ENCODE data around the gene RYR1.
"Not testable (repeated sequence)": the region's sequence is repeated elsewhere in the genome, so short reads cannot be mapped to it uniquely, and the experiment has no call there.

RYR1 gene

DNA sequence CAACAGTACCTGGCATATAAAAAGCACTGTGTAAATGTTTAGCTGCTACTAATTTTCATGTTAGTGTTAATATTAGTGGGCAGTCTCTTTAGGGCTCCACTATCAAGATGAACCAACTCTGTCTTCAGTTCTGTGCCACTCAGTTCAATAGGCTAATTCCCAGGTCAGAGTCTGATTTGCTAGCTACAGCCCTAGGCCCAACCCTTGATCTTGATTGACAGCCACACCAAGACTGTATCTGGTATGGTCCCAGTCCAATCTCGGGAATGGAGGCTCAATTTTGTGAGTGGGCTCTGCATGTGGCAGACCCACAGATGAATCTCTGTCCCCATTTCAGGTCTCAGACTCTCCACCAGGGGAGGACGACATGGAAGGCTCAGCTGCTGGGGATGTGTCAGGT, 138.2 kb downstream of the RYR1 start:
- DNase-seq: no peak

DNA sequence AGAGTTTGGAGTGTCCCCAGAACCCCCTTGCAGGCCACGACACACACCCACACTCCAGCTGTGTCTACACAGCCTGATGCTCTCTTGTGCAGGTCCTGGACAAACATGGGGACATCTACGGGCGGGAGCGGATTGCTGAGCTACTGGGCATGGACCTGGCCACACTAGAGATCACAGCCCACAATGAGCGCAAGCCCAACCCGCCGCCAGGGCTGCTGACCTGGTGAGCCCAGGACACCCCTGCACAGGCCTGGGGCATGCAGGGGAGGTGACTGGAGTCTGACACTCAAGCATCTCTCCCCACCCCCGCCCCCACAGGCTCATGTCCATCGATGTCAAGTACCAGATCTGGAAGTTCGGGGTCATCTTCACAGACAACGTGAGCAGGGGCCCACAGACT, 144.3 kb downstream of the RYR1 start:
- DNase-seq: no peak

DNA sequence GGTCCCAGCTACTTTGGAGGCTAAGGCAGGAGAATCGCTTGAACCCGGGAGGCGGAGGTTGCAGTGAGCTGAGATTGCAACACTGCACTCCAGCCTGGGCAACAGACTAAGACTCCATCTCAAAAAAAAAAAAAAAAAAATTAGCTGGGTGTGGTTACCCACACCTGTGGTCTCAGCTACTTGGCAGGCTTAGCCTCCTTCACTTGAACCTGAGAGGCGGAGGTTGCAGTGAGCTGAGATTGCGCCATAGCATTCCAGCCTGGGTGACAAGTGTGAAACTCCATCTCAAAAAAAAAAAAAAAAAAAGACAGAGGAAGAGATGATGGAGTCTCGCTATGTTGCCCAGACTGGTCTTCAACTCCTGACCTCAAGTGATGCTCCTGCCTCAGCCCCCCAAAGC, 145.8 kb downstream of the RYR1 start:
- DNase-seq: not testable (repeated sequence)

DNA sequence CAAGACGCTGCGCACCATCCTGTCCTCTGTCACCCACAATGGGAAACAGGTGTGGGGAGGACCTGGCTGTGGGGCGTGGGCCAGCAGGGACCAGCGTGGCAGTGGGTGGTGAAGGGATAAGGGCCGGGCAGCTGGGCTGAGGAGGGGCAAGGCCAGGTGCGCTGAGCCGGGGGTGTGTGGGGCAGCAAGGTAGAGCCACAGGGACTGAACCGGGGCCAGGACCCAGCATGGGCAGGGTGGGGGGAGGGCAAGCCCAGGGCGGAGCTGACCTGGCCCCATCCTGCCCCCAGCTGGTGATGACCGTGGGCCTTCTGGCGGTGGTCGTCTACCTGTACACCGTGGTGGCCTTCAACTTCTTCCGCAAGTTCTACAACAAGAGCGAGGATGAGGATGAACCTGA, 146.6 kb downstream of the RYR1 start:
- no peak for DNase-seq

DNA sequence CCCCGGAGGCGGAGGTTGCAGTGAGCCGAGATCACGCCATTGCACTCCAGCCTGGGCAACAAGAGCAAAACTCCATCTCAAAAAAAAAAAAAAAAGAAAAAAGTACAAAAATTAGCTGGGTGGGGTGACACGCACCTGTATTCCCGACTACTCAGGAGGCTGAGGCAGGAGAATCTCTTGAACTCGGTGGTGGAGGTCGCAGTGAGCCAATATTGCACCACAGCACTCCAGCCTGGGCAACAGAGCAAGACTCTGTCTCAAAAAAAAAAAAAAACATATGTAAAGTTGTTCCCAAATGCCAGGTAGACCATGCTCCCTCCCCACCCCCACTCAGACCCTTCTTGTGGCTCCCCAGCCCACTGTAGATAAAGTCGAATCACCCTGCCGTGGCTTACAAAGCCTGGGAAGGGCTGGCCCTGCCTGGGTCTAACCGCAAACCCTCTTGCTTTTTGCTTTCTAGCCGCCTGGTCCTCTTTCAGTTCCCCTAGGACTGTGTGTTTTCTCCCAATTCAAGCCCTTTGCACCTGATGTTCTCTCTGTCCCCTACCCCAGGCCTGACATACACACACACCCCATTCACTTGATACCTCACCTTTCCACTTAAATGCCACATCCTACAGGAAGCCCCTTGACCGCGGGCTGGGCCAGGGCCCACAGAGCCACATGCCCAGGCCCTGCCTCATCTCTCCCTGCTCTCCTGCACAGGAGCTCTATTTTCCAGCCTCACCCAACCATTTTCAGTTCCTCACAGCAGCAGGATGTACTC, 149.9 kb downstream of the RYR1 start:
- no peak for DNase-seq

DNA sequence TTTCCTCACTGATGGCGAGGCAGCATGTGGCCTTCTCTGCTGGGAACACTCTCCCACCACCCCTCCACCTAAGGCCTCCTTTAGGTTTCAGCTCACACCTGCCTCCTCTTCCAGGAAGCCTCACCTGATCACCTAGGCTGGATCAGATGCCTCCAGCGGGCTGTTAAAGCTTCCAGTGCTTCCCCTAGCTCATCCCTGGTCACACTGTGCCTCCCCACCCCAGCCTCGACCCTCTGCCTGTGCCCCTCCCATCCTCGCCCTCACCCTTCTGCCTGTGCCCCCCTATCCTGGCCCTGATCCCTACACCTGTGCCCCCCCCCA, 150.5 kb downstream of the RYR1 start:
- no peak for DNase-seq

DNA sequence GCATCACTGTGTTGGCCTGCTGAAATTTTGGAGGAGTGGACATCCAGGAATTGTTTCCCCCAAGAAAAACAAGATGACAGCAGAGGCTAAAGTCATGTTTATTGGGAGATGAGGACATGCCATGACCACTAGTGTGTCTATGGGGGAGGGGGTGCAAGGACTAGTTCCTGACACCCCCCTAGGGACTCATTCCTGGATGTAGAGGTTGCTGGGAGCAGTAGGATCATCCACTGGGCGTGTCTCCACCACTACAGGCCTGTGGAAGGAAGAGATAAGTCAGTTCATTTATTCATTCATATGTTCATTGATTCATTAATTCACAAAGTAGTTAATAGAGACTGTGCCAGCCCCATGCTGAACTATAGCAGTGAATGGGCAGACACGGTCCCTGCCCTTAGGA, 154.1 kb downstream of the RYR1 start:
- no peak for DNase-seq

DNA sequence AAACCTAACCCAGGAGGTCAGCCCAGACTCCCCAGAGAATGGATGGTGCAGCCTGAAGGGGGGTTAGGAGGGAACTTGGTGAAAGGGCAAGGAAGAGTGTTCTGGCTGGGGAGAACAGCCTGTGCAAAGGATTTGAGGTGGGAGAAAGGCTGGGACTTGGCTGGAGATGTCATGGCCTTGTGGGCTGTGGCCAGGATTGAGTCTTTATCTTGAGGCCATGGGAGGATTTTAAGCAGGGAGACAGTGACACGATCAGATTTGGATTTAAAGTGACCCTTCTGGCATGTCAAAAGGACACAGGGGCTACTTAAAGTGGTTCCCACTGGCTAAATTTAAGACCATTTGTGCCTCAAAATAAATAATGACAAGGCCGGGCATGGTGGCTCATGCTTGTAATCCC, 154.6 kb downstream of the RYR1 start:
- DNase-seq: no peak

DNA sequence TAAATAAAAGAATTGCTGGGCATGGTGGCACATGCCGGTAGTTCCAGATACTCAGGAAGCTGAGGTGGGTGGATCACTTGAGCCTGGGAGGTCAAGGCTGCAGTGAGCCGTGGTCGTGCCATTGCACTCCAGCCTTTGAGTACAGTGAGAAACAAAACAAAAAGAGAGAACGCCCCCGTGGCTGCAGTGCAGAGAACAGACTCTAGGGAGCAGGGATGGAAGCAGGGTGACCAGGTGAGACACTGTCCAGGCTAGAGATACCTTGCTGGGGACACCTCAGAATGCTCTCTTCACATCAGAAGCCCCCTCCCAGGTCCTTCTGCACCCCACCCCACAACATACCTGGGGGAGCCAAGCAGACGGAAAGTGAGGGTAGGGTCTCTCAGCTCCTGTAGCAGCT, 159.4 kb downstream of the RYR1 start:
- DNase-seq: no peak

DNA sequence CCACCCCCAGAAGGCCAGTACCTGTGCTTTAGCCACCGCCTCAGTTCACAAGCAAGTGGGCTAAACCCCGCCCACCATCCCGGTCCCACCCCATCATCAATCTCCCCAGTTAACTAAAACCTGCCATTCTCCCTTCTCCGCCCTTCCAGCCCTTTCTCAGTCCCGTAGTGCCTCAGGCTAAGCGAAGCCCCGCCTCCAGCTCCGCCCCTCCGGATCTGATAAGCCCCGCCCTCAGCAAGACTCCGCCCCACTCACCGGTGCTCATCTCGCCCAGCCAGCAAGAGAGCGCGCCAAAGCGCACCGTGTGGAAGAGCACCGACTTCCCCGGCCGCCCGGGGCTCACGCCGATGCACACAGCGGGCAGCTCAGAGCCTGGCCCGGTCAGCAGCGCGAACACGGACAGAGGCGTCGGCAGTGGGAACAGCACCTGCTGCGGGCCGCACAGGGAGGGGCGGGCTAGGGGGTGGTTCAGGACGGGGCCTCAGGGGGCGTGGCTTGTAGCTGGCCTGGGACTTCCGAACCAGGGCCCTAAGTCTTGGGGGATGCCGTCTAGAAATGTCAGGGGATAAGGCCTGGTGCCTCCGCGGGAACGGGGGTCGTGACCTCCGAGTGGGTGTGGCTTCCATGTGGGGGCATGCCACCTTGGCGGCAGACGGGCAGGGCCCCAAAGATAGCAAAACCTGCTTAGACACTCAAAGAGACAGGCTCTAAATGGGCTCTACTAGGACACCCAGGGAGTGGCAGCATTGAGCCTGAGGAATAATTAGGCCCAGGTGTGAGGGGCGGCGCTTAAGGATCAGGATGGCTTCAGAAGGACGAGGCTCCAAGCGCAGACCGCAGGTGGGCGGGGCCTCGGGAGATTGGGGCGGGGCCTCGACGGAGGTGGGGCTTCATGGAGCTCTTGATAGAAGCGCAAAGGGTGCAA, 162.8 kb downstream of the RYR1 start:
- DNase-seq: peak; percentile 48

DNA sequence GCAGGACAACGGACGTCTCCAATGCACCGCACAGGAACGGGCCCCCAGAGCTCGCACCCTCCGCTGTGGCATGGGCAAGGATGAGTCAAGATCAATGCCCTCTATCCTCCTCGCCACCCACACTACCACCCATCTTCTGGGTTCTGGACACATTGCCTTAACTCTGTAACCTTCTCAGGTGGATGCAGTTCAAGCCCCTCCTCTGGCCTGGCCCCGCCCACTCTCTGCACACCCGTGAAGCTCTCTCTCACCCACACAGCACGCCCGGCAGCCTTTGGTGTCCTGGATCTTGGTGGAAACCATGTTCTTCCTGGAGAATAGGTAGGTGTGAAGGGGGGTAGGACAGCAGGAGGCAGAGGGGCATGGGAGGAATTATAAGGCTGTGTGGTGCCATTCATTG, 163.6 kb downstream of the RYR1 start:
- no peak for DNase-seq

DNA sequence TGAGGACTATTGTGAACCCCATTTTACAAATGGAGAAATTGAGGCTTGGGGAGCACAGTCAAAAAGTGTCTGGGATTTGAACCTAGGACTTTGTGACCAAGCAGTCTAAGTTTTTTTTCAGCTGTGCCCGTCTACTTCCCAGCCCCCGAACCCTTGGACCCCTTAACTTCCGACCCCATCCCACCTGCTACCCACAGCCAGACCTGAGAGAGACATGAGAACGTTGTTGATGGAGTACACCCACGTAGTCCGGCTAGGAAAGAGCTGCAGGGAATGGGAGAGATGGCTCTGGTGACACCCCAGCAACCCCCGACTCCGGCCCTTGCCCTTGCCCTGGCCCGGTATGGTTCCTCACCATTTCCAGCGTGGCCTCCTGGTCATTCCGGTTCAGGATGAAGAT, 166.2 kb downstream of the RYR1 start:
- no peak for DNase-seq

DNA sequence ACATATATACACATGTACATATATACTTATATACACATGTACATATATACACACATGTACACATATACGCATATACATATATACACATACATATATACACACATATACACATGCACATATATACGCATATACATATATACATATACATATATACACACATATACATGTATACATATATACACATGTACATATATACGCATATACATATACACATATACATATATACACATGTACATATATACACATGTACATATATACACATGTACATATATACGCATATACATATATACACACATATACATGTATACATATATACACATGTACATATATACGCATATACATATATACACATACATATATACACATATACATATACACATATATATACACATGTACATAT, 169.4 kb downstream of the RYR1 start:
- DNase-seq: not testable (repeated sequence)

DNA sequence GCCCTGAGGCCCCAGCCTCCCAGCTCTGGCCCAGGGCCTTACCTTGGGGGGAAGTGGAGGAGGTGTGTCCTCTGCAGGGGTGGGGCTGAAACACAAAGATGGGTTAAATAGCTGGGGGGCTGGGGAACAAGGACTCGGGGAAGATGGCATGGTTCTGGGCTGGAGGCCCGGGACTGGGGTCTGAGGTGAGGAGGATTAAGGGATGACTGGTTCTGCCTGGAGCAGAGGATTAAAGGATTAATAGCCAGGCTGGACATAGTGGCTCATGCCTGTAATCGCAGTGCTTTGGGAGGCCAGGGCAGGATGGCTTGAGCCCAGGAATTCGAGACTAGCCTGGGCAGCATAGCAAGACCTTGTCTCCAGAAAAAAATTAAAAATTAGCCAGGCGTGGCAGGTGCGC, 172.6 kb downstream of the RYR1 start:
- no peak for DNase-seq

DNA sequence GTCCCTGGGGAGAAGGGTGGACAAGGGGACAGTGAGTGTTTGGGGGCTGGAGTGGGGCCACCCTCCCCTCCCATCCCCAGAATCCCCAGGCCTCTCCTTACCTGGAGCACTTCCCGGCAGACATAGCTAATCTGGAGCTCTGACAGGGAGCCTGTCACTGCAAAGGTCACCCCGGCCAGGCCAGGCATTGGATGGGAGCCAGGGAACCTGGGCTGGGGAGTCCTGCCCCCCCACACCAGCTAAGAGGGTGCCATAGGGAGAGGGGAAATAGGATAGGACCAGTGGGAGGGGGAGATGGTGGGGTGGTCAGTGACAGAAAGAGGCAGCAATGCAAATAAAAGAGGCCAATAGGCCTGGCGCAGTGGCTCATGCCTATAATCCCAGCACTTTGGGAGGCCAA, 180.8 kb downstream of the RYR1 start:
- no peak for DNase-seq

DNA sequence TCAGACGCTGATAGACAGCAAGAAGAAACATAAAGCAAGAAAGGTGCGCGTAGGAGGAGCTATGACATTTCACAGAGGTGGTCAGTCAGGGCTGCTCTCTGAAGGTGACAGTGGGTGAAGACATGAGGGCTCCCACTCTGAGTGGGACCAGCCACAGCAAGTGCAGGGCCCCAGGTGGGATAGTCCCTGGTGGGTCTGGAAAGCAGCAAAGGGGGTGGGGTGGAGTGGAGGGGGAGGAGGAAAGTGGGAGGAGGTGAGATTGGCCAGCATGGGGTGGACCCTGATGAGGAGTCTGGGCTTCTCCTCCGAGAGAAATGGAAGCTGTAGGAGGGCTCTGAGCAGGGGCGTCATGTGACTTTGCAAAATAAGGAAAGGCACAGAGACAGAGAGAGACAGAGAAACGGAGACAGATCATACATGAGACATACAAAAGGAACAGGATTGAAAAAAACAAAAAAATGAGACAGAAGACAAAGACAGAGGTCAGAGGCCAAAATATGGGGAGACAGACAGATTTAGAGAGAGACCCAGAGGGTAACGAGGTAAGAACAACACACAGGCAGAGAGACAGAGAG, 181.6 kb downstream of the RYR1 start:
- DNase-seq: no peak

DNA sequence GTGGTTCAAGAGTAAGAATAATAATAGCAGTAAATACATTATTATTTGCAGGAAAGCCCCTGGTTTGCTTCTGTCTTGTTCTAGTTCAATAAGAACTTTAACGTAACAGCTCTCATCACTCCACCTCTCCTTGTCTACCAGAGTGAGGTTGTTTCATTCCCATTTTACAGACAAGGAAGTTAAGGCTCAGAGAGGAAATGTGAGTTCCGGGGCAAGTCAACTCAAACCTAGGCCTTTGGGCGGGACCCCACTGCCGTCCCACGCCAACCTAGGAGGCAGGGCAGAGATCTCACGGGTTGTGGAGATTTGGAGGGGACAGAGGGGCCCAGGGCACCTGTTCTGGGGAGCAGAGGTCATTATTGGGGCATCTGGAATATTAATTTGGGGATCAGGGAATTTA, 182.8 kb downstream of the RYR1 start:
- DNase-seq: no peak

DNA sequence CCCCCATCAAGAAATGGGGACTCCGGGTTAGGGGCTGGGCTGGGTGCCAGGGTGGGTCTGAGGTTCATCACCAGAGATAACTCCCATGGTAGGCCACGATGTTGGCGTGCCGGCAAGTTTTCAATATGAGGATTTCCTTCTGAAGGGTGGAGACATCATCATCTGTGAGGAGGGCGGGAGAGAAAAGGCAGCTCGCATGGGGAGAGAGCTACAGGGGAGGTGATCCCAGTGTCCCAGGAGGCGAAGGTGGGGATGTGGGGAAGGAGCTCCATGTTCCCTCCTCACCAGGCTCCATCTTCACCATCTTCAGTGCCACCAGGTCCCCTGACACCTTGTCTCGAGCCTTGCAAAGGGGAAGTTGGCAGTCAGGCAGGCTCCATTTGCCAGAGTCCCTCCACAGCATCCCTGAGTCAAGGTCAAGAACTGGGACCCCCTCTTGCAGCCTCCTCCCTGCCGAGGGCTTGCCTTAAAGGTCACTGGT, 183.8 kb downstream of the RYR1 start:
- no peak for DNase-seq

DNA sequence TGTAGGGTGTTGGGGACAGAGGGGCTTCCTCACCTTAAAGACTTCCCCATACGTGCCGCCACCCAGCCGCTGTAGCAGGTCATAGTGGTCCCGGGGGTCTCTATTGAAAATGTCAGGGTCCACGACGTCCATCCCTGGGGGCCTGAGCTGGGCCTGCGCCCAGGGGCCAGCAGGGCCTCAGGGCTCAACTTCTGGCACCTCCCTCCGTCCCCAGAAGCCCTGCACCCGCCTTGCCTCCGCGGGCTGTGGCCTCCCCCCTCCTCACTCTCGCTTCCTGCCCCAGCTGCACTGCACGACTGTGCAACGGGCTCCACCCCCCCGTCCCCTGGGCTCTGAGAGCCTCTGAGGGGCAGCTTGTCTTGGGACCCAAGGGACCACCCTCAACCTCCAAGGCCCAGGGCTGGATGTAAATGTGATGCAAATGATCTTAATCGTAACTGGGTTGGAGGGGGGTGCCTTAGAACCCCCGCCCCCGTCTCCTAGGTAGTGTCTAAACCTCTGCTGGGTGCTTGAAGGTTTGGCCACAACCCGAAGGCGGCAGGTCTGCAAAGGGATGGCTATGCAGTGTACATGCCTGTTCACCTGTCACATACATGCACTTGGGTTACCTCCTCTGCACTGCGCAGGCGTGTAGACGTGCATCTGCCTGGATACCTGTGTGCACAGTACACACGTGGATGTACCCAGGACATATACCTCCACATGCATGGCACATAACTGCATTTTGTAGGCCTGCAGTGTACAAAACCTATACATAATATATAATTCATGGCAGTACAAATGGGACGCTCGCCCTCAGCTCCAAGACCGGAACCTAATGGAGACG, 184.5 kb downstream of the RYR1 start, which contains the start of gene MAP4K1:
MAP4K1 (minus strand) TSS at position 190 of the 826 bp plus-strand sequence; CDS start at position 132, 58 bp downstream.
- DNase-seq: peak; percentile 41

DNA sequence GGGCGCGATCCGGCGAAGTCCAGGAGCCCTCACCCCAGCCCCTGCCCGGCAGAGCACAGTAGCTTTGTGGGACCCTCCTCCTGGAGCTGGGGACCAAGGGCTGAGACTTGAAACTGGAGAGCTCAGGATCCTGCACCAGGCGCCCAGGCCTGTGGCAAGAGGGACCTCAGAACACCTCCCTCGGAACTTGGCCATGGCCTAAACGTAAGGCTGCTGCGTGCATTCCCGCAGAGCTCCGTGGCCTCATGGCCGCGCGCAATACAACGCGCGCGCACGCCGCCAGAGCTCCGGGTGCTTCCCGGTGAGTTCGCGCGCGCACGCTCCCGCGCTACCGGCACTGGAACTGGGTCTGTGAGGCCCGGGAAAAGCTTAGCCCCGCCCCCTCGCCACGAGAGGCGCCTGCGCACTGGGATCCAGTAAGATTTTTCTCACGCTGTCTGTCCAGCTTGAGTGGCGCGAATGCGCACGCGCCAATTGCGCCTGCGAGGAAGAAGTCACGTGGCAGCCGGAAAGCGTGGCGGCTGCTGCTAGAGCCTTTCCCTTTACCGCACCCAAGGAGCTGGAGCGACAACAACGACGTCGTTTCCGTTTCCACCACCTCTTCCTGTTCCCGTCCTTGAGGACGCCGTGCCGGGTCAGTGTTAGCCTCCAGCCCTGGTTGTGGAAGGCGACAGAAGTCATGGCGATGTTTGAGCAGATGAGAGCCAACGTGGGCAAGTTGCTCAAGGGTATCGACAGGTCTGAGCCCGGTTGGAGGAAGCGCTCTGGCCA, 185.3 kb downstream of the RYR1 start, which contains the start of gene EIF3K:
EIF3K (plus strand) TSS at position 599 of the 771 bp plus-strand sequence; CDS start at position 680, 81 bp downstream.
- DNase-seq: peak; percentile 98

DNA sequence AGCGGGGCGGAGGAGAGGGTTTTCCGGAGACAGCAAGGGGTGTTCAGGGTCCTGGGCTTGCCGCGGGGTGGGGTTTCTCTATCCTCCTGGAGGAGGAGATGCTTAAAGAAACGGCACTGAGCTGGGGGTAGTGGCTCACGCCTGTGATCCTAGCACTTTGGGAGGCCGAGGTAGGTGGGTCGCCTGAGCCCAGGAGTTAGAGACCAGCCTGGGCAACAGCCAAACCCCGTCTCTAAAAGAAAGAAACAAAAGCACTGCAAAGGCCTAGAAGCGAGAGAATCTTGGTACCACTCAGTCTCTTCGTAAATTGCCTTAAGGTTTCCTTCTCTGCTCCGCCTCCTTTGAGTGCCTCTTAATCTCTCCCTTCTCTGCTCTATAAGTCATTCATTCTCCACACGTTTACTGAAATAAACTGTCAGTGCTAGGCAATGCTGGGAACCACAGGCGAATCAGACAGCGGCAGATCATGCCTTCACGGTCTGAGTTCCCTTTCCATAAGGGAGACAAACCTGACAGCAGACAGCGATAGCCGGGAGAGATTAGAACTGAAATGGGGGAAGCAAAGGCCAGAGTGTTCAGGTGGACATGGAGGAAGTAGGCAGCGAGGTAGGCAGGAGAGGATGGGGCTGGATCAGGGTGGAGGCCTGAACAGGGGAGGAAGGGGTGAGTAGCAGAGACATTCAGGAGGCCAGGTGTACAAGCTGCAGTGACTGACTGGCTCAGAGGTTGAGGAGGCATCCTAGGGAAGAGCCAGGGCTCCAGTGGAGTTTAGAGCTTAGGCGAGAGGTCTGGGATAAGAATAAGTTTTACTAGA, 186.1 kb downstream of the RYR1 start:
- DNase-seq: no peak

Data from NCI-H1105 treated with DMSO at 0.1 percent for 48 hours (cell line).